ENCODE data around the gene CYP4F22.
"Not testable (repeated sequence)": the region's sequence is repeated elsewhere in the genome, so short reads cannot be mapped to it uniquely, and the experiment has no call there.

Gene CYP4F22

GRCh38 chr19:15508035-15508710 is at the start of gene CYP4F22:
Gene CYP4F22 (plus strand): TSS chr19:15508525. CDS start chr19:15525337, 16,812 bp downstream.
- no peak for DNase-seq (ENCODE audit: low read depth, low spot score)

GRCh38 chr19:15461694-15462093 is 46.6 kb upstream of the CYP4F22 start:
- no peak for DNase-seq (ENCODE audit: low read depth, low spot score)

- no peak for DNase-seq (ENCODE audit: low read depth, low spot score)
Observed at GRCh38 chr19:15463861-15464371, 44.4 kb upstream of the CYP4F22 start.

- DNase-seq (ENCODE audit: low read depth, low spot score) = no peak
Observed at GRCh38 chr19:15464394-15465385, 43.6 kb upstream of the CYP4F22 start, which contains the start of gene RASAL3. Gene RASAL3 (minus strand): TSS chr19:15464544. CDS start chr19:15464358, 186 bp downstream.

- DNase-seq (ENCODE audit: low read depth, low spot score) = no peak
Observed at GRCh38 chr19:15466851-15467733, 41.2 kb upstream of the CYP4F22 start.

GRCh38 chr19:15467734-15468214 is 40.6 kb upstream of the CYP4F22 start:
- DNase-seq (ENCODE audit: low read depth, low spot score) = no peak

- DNase-seq (ENCODE audit: low read depth, low spot score) = no peak
Observed at GRCh38 chr19:15468675-15469512, 39.4 kb upstream of the CYP4F22 start.

- DNase-seq (ENCODE audit: low read depth, low spot score) = no peak
Observed at GRCh38 chr19:15469513-15470297, 38.6 kb upstream of the CYP4F22 start.

- DNase-seq (ENCODE audit: low read depth, low spot score) = no peak
Observed at GRCh38 chr19:15471639-15472101, 36.7 kb upstream of the CYP4F22 start.

- not testable (repeated sequence) for DNase-seq (ENCODE audit: low read depth, low spot score)
Observed at GRCh38 chr19:15473821-15474220, 34.5 kb upstream of the CYP4F22 start.

GRCh38 chr19:15475169-15475568 is 33.2 kb upstream of the CYP4F22 start:
- no peak for DNase-seq (ENCODE audit: low read depth, low spot score)

GRCh38 chr19:15475611-15476010 is 32.7 kb upstream of the CYP4F22 start:
- no peak for DNase-seq (ENCODE audit: low read depth, low spot score)

- DNase-seq (ENCODE audit: low read depth, low spot score) = no peak
Observed at GRCh38 chr19:15476325-15476724, 32.0 kb upstream of the CYP4F22 start.

GRCh38 chr19:15479391-15480345 is 28.7 kb upstream of the CYP4F22 start, which contains the start of gene PGLYRP2:
Gene PGLYRP2 (minus strand): TSS chr19:15479501. CDS start chr19:15479371, 130 bp downstream.
- DNase-seq (ENCODE audit: low read depth, low spot score) = no peak

- not testable (repeated sequence) for DNase-seq (ENCODE audit: low read depth, low spot score)
Observed at GRCh38 chr19:15480996-15481395, 27.3 kb upstream of the CYP4F22 start.

- not testable (repeated sequence) for DNase-seq (ENCODE audit: low read depth, low spot score)
Observed at GRCh38 chr19:15485768-15486167, 22.6 kb upstream of the CYP4F22 start.

GRCh38 chr19:15487038-15487437 is 21.3 kb upstream of the CYP4F22 start:
- DNase-seq (ENCODE audit: low read depth, low spot score) = no peak

All from iPS DF 19.7 (cell line).